ENCODE results near the gene SPAG6.

SPAG6 gene

DNA sequence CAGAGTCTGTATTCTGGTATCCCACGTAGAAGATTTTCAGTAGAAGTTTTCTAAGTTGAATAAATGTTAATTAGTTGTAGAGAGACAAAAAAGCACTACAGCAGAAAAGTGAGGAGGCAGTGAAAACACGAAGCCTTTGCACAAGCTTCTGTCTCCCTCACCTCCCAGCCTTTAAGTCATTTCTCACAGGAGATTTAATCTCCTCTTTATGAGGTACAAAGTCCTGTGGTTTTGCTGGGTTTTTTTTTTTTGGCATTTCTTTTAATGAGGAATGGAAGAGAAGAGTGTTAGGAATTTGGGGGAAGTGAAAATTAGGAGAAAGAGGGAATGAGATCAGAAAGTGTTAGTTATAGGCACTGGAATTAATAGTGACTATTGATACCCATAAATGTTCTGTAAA, 21.5 kb downstream of the SPAG6 start:
- no peak overlapping the region for H3K4me3 ChIP-seq (ENCODE audit: low read depth, low read length)
- TF ChIP-seq, protein P1, sequence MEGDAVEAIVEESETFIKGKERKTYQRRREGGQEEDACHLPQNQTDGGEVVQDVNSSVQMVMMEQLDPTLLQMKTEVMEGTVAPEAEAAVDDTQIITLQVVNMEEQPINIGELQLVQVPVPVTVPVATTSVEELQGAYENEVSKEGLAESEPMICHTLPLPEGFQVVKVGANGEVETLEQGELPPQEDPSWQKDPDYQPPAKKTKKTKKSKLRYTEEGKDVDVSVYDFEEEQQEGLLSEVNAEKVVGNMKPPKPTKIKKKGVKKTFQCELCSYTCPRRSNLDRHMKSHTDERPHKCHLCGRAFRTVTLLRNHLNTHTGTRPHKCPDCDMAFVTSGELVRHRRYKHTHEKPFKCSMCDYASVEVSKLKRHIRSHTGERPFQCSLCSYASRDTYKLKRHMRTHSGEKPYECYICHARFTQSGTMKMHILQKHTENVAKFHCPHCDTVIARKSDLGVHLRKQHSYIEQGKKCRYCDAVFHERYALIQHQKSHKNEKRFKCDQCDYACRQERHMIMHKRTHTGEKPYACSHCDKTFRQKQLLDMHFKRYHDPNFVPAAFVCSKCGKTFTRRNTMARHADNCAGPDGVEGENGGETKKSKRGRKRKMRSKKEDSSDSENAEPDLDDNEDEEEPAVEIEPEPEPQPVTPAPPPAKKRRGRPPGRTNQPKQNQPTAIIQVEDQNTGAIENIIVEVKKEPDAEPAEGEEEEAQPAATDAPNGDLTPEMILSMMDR (IDR thresholded peaks at IDR 0.05; ENCODE audit: insufficient read depth, low read depth, low read length, missing control alignments), result no peak
- DNase-seq (ENCODE audit: low read depth), result no peak

DNA sequence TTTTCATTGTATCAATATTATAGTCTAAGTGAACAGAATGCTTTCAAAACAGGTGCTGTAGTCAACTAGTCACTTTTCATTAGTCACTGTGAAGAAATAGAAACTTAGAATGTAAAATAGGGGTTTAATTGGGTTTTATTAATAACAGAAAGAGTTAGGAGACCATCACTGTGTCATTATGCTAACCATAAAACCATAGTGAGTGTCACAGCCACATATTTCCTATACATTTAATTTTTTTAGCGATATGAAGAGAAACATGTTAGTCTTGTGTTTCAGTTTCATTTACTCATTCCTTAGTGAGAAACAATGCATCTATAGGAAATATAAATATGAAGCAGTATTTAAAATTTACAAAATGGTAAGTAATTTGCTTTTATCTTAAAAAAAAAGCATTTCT, 22.2 kb downstream of the SPAG6 start:
- TF ChIP-seq, protein P1 (IDR thresholded peaks at IDR 0.05; ENCODE audit: insufficient read depth, low read depth, low read length, missing control alignments), result no peak
- no peak for DNase-seq (ENCODE audit: low read depth)
- no peak overlapping the region for H3K4me3 ChIP-seq (ENCODE audit: low read depth, low read length)

DNA sequence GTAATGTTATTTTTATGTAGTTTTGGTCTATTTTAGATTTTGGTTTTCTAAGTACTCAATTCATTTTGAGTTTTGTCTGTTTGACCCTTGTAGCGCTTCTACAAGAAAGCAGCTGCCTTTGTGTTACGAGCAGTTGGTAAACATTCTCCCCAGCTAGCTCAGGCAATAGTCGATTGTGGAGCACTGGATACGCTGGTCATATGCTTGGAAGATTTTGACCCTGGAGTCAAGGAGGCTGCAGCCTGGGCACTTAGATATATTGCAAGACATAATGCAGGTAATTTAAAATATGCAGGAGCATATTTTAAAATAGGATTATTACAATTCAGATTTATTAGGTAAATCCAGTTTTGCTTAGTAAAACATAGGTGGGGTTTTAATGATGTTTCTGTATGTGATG, 23.1 kb downstream of the SPAG6 start:
- no peak for DNase-seq (ENCODE audit: low read depth)
- TF ChIP-seq, protein P1 (IDR thresholded peaks at IDR 0.05; ENCODE audit: insufficient read depth, low read depth, low read length, missing control alignments), result no peak
- H3K4me3 ChIP-seq (ENCODE audit: low read depth, low read length), result no peak overlapping the region

DNA sequence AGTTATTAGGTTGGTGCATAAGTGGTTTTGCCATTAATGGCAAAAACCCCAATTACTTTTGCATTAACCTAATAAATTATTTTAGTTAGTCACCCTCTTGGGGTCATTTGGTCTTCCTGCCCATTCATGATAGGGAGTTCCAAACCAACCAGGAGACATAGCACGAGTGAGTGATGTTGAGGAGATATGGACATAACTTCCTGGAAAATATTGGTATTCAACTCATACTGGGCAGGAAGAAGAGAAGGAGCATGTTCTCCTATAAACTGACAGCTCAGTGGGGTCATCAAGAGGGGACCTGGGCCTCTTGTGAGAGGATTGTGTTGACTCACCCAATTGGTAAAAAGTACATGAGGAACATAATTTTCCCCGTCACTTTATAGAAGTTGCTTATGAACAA, 23.7 kb downstream of the SPAG6 start:
- H3K4me3 ChIP-seq (ENCODE audit: low read depth, low read length), result no peak overlapping the region
- TF ChIP-seq, protein P1 (IDR thresholded peaks at IDR 0.05; ENCODE audit: insufficient read depth, low read depth, low read length, missing control alignments), result no peak
- DNase-seq (ENCODE audit: low read depth), result no peak

DNA sequence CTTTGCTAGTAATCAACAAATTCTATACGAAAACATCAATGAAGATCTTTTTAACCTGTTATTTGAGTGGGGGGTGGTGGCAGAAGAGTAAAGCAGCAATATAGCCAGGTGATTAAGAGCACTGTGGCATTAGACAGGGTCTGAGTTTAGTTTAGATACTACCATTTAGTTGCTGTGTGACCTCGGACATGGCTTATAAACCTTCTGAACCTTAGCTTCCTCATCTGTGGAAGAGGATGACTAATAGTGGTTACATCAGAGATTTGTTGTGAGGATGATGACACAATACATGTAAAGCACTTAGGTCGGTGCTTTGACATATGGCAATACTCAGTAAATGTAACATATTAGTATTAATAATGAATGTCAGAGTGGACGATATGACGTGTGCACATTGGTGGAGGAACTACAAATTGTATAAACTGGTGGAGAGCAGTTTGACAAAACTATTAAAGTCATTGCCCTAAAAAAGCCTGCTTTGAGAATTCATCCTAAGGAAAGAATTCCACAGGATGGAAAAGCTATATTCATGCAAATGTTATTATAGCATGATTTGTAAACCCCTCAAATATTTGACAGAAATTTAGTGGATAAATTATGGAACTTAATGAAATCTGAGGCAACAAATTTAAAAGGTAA, 24.3 kb downstream of the SPAG6 start:
- no peak overlapping the region for H3K4me3 ChIP-seq (ENCODE audit: low read depth, low read length)
- TF ChIP-seq, protein P1 (IDR thresholded peaks at IDR 0.05; ENCODE audit: insufficient read depth, low read depth, low read length, missing control alignments), result no peak
- DNase-seq (ENCODE audit: low read depth), result peak; percentile 52

DNA sequence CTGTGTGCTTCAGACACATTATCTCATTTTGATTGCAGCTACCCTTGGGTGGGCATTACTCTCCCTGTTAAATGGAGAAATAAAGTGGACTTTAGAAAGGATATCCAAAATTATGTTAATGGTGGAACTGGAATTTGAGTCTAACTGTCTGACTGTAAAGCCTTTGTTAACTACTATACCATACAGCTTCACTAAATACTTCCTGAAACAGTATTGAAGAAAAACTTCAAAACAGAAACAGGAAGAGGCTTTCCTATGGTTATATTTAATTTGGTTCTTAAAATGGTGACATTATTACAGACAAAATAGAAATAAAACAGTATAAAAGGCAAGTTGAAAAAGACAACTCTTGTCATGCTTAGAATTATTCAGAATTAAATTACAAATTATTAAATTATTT, 25.0 kb downstream of the SPAG6 start:
- no peak for DNase-seq (ENCODE audit: low read depth)
- H3K4me3 ChIP-seq (ENCODE audit: low read depth, low read length), result no peak overlapping the region
- TF ChIP-seq, protein P1 (IDR thresholded peaks at IDR 0.05; ENCODE audit: insufficient read depth, low read depth, low read length, missing control alignments), result no peak

DNA sequence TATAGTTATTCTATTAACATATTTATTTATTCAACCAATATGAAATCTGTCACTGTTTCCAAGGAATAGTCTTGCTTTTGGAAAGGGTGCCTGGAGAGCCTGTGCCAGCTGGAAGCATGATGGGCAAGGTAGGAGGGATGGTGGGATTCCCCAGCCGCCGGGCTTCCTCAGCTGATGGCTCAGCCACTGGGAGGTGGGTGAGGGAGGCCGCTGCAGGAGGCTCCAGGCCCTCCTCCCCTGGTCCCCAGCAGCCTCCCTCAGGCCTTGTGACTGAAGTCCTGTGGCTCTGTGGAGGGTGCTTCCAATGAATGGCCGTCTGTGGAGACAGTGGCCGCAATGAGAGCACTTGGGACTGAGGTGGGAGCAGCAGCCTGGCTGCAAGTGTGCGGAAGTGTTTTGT, 27.0 kb downstream of the SPAG6 start:
- no peak for DNase-seq (ENCODE audit: low read depth)
- no peak overlapping the region for H3K4me3 ChIP-seq (ENCODE audit: low read depth, low read length)
- TF ChIP-seq, protein P1 (IDR thresholded peaks at IDR 0.05; ENCODE audit: insufficient read depth, low read depth, low read length, missing control alignments), result no peak

Measured in GM12865 (cell line).